Activated T-cell treated with anti-CD3 and anti-CD28 coated beads, Interleukin-2, amount 50 U/mL, for 48 hours (primary cell): ENCODE measurements around the gene FBXW10B.
"Not testable (repeated sequence)": the region's sequence is repeated elsewhere in the genome, so short reads cannot be mapped to it uniquely, and the experiment has no call there.

ENCODE experiments used
- DNase-seq, 2 experiments: peaks; one replicate each; pipeline ENCODE4 v3.0.0-alpha.2; 2020

The FBXW10B gene

GRCh38 chr17:15629991-15630390 lies 10.5 kb upstream of the FBXW10B start:
- not testable (repeated sequence) for DNase-seq

GRCh38 chr17:15623661-15624209 lies 4.2 kb upstream of the FBXW10B start:
- DNase-seq: not testable (repeated sequence)

- DNase-seq: not testable (repeated sequence)
Measured at GRCh38 chr17:15623255-15623654, 3.8 kb upstream of the FBXW10B start.

- DNase-seq: not testable (repeated sequence)
Measured at GRCh38 chr17:15622124-15622523, 2.6 kb upstream of the FBXW10B start.

- not testable (repeated sequence) for DNase-seq
Measured at GRCh38 chr17:15616828-15617227, 2.7 kb downstream of the FBXW10B start.

GRCh38 chr17:15615850-15616249 lies 3.7 kb downstream of the FBXW10B start:
- not testable (repeated sequence) for DNase-seq

GRCh38 chr17:15613111-15613510 lies 6.4 kb downstream of the FBXW10B start:
- not testable (repeated sequence) for DNase-seq

- not testable (repeated sequence) for DNase-seq
Measured at GRCh38 chr17:15592960-15593359, 26.5 kb downstream of the FBXW10B start.

- not testable (repeated sequence) for DNase-seq
Measured at GRCh38 chr17:15591986-15592385, 27.5 kb downstream of the FBXW10B start.

GRCh38 chr17:15590844-15591243 lies 28.7 kb downstream of the FBXW10B start:
- not testable (repeated sequence) for DNase-seq

- DNase-seq: peak; percentile 50
Measured at GRCh38 chr17:15589544-15590536, 29.7 kb downstream of the FBXW10B start.

- DNase-seq: not testable (repeated sequence)
Measured at GRCh38 chr17:15588017-15588416, 31.5 kb downstream of the FBXW10B start.

- not testable (repeated sequence) for DNase-seq
Measured at GRCh38 chr17:15583313-15583712, 36.2 kb downstream of the FBXW10B start.

- not testable (repeated sequence) for DNase-seq
Measured at GRCh38 chr17:15581462-15581861, 38.0 kb downstream of the FBXW10B start.

- DNase-seq: not testable (repeated sequence)
Measured at GRCh38 chr17:15576848-15577247, 42.7 kb downstream of the FBXW10B start.

GRCh38 chr17:15574660-15575059 lies 44.8 kb downstream of the FBXW10B start:
- DNase-seq: not testable (repeated sequence)

GRCh38 chr17:15573870-15574269 lies 45.6 kb downstream of the FBXW10B start:
- DNase-seq: not testable (repeated sequence)
